NCI-H446 treated with DMSO at 0.1 percent for 48 hours (cell line): ENCODE results near the gene N4BP2.
A peak's percentile ranks its signal among the peaks of the same experiment; 100 is the strongest.
"Not testable (repeated sequence)": the region's sequence is repeated elsewhere in the genome, so short reads cannot be mapped to it uniquely, and the experiment has no call there.

Experiments used
- DNase-seq: peaks from one replicate; lab custom pipeline; 2025; lab: John Stamatoyannopoulos, UW

Gene N4BP2

DNA sequence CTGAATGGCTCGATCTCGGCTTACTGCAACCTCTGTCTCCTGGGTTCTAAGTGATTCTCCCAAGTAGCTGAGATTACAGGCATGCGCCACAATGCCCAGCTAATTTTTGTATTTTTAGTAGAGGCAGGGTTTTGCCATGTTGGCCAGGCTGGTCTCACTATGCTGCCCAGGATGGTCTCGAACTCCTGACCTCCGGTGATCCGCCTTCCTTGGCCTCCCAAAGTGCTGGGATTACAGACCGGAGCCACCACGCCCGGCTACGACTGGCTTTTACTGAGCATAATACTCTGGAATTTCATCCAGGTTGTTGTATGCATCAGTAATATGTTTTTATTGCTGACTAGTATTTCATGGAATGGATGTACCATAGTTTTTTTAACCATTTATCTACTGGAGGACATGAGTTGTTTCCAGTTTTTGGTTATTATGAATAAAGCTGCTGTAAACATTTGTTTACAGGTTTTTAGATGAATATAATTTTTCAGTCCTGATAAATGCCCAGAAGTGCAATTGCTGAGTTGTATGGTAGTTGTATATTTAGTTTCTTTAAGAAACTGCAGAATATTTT is 31.2 kb downstream of the N4BP2 start:
- DNase-seq = no peak

DNA sequence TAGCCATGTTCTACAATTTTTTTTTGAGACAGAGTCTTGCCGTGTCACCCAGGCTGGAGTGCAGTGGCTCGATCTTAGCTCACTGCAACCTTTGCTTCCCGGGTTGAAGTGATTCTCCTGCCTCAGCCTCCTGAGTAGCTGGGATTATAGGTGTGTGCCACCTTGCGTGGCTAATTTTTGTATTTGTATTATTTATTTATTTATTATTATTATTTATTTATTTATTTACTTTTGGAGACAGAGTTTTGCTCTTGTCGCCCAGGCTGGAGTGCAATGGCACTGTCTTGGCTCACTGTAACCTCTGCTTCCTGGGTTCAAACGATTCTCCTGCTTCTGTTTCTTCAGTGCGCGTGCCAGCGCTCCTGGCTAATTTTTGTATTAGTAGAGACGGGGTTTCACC is 36.8 kb downstream of the N4BP2 start:
- DNase-seq = not testable (repeated sequence)

DNA sequence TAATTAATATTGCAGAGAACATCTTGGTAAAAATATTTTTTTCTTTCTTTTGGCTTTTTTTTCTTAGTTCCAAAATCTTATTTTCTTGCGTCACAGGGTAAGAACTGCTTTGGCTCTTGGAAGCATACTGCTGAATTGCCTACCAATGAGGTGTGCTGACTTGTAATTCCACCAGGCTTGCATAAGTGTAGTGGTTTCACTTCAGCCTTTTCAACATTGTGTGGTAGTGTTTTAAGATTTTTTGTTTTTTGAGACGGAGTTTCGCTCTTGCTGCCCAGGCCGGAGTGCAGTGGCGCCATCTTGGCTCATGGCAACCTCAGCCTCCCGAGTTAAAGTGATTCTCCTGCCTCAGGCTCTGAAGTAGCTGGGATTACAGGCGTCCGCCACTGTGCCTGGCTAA is 42.4 kb downstream of the N4BP2 start:
- DNase-seq = no peak

DNA sequence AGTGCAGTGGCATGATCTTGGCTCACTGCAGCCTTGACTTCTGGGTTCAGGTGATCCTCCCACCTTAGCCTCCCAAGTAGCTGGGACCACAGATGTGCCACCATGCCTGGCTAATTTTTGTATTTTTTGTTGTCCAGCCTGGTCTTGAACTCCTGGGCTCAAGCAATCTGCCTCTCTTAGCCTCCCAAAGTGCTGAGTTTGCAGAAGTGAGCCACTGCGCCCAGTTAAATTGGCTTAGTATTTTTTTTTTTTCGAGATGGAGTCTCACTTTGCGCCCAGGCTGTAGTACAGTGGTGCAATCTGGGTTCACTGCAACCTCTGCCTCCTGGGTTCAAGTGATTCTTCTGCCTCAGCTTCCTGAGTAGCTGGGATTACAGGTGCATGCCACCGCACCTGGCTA is 50.5 kb downstream of the N4BP2 start:
- DNase-seq = not testable (repeated sequence)

DNA sequence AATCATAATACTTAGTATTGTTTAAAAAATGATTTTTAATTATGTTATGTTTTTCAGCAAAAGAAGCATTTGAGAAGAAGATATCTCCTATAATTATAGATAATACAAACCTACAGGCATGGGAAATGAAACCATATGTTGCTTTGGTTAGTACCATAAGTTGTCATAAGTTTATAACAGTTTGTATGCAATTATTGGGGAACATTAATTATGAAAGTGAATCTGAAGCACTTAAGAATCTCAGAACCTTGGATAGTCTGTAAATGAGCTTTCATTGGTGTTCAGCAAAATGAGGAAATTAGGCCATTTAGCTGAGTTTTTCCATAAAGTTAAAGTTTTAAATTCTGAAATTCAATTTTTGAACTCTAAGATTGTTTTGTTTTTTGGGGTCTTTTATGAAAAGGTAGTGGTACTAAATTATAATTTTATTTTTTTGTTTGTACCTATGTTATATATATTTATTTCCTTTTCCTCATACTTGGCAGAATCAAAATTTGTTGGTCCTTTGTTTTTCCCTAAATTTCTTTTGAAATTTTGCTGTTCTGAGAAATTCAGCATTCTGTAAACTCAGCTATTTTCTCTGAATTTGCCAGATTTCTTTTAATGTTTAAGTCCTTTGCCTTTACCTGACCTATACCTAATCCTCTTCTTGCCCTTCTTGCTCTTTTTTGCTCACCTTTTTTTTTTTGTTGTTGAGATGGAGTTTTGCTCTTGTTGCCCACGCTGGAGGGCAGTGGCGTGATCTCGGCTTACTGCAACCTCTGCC is 55.6 kb downstream of the N4BP2 start:
- DNase-seq = no peak

DNA sequence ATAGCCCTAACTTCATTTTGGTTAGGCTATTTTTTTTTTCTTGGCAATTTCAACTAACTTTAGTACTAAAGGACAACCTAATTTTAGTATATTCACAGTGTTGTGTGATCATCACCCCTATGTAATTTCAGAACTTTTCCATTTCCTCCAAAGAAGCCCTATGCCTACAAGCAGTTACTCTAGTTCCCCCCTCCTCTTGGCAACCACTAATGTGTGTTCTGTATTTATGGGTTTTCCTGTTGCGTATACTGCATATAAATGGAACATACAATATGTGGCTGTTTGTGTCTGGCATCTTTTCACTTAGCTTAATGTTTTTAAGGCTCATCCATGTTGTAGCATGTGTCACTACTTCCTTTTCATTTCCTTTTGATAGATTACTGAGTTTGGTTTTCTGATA is 57.6 kb downstream of the N4BP2 start:
- DNase-seq = no peak

DNA sequence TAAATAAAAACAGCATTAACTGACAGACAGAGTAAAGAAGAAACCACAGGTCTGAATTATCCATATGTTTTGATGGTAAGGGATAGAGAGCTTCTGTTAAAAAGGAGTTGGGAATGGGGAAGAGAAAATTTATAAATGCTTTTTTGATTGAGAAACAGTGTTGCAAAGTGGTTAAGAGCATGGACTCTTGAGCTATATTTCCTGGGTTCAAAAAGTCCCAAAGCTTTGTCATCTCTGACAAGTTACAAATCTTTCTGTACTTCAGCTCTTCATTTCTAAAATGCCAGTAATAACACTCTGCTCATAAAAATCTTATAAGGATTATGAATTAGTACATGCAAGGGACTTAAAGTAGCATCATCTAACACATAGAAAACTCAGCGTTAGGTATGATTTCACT is 62.2 kb downstream of the N4BP2 start:
- no peak for DNase-seq

DNA sequence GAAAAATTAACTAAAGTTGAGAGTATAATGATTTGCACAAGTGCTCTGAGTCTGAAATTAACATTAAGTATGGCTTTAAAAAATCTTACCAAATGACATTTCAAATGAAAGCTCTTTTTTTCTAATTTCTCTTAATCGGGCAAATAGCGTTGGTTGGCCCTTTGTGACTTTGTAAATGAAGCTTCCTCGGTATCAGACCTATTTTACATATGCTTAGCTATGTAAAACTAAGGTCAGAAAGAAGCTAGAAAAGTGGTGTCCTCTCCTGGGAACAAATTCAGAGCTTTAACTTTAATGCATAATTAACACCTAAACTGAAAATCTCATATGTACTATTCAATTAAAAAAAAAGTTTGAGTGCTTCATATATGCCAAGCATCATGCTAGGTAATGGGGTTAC is 62.7 kb downstream of the N4BP2 start:
- no peak for DNase-seq

DNA sequence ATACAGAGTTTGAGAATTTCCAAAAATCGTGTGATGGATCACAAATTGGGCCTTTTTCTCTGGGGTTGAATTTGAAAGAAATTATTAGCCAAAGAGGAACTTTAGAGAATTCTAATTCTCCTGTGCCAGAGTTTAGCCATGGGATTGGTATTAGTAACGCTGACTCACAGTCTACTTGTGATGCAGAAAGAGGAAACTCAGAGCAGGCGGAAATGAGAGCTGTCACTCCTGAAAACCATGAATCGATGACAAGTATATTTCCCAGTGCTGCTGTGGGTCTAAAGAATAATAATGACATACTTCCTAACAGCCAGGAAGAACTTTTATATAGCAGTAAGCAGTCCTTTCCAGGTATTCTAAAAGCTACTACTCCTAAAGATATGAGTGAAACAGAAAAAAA is 64.9 kb downstream of the N4BP2 start:
- DNase-seq = no peak

DNA sequence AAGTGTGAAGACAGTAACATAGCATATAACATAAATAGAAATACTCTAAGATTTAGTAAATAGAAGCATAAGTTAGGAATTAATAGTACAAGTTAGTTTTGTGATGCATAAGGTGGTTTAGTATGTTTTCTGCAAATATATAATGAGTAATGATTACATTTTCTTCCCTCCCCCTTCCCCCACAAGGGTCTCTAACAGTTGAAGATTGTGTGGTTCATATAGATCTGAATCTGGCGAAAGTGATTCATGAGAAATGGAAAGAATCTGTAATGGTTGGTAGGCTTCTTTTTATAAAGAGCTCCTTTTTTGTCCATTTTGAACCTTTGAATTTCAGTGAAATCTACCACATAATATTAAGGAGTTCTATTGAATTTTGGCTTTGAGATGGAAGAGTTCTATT is 66.3 kb downstream of the N4BP2 start:
- DNase-seq = no peak

DNA sequence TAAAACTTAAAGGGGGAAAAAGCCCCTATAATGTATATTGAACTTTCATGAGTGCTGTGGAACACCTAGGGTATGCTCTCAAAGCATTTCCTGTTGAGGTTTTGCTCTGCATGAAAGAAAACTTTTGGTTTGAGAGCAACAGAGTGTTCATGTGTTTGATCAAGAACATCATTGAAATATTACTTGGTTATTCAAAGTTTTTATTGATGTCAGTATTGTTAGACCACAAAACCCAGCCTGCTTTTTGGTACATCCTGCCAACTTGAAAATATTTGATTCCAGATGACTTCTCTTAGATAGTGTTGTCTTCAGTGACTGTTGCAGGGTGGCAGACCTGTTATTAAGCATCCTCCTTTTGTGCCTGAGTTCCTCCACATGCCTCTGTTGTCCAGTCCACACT is 68.0 kb downstream of the N4BP2 start:
- DNase-seq = no peak

DNA sequence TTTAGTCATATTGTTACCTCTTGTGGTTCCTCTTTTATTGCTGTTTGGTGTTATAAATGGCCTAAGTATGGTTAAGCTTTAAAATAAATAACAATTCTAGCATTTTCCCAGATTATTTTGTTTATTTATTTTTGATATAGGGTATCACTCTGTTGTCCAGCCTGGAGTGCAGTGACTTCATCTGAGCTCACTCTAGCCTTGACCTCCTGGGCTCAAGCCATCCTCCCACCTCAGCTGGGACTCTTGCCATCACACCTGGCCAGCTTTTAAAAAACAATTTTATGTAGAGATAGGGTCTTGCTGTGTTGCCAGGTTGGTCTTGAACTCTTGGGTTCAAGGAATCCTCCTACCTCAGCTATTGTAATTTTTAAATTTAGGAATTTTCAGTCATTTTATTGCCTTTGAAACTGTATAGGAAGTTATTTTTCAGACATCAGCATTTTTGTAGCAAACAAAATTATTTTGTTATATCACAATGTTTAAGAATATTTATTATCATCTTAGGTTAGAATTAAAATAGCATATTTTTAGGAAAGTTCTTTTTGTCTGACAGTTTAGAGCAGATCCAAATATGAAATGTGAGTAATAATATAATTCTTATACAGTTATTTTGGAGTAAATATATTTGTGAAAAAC is 73.9 kb downstream of the N4BP2 start:
- no peak for DNase-seq

DNA sequence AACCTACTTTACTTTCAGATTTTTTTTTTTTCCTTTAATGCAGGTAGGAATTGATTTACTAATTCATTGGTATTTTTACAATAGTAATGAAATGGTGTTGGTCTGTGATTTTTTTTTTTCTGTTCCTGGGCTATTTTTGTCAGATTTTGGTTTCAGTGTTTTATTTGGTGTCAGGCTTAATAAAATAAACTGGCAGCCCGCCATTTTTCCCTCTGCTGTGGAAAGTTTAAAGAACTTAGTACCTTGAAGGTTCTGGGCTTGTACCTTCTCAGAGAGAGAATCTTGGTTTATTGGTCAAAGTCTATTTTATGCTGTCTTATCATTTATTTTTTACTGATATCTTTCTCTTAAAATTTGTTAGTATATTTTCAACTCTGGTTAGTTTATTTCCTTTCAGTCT is 76.2 kb downstream of the N4BP2 start:
- no peak for DNase-seq

DNA sequence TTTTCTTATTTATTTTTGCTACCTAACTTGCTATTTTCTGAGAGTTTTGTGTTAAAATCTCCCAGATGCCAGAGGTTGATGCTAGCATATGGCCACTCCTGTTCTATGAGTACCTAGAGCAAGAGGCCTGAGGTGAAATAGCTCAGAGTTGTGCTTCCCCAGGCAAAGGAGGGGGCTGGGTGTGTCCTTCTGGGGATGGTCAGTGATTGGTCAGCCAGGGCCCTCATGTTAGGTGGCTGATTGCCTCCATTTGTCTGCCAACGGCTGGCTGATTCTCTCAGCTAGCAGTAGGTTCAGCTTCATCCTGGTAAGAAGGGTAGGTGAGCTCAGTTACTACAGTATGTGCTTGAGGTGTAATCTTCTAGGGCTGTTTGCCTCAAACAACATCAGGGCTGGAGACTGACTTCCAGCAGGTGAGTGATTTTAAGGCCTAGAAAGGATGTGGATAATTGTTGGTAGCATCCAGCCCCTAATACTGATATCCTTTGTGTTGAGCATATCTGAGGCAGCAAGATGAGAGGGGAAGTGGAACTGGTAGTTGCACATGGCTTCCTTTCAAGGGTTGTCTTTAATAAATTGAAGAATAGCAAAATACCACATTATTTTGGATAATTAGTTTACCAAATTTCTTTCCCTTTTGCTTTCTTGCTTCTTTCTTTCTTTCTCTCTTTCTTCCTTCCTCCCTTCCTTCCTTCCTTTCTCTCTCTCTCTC is 77.7 kb downstream of the N4BP2 start:
- DNase-seq = no peak

DNA sequence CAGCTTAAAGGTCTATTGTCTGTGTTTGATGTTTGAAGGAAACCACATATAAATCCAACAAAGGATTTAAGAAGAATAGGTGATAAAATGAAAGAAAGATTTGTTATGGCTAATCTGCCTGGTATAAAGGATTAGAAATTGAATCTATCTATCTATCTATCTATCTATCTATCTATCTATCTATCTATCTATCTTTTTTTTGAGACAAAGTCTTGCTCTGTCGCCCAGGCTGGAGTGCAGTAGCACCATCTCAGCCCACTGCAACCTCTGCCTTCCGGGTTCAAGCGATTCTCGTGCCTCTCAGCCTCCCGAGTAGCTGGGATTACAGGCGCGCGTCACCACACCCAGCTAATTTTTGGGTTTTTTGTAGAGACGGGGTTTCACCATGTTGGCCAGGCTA is 79.6 kb downstream of the N4BP2 start:
- DNase-seq = not testable (repeated sequence)

DNA sequence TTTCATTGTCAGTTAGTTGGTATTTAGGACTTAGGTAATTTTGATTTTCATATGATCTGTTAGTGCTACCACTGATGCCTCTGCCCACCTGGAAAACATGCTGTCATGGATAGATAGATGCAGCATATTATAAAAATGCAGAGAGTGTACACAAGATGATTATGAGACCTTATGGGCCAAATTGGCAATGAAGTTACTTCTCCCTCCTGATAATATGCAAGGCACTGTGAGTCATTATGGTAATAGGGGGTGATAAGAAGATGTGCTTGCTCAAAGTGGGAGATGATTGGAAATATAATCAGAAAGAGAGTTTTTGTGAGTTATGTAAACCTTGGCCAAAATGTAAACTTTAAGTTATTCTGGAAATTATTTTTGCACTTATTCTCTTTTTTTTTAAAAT is 83.5 kb downstream of the N4BP2 start:
- DNase-seq = no peak

DNA sequence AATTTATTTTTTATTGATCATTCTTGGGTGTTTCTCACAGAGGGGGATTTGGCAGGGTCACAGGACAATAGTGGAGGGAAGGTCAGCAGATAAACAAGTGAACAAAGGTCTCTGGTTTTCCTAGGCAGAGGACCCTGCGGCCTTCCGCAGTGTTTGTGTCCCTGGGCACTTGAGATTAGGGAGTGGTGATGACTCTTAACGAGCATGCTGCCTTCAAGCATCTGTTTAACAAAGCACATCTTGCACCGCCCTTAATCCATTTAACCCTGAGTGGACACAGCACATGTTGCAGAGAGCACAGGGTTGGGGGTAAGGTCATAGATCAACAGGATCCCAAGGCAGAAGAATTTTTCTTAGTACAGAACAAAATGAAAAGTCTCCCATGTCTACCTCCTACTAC is 83.9 kb downstream of the N4BP2 start:
- not testable (repeated sequence) for DNase-seq

DNA sequence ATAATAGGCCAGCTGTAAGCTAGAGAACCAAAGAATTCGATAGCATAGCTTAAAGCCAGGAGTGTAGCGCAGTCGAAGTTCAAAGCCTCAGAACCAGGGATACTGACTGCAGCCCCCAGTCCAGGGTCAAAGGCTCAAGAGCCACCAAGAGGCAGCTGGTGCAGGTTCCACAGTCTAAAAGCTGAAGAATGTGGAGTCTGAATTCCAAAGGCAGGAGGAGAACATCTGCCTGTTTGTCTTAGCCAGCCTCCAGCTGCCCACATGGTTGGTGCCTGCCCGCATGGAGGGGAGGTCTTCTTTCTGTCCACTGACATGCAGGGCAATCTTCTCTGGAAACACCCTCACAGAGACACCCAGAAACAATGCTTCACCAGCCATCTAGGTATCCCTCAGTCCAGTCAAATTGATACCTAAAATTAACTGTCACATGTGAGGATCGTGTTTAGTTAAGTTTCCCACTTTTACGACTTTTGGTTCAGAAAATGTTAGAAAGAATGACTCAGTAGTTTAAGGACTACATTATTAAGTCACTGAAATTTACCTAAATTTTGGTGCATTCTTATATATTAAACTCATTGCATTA is 87.4 kb downstream of the N4BP2 start:
- no peak for DNase-seq

DNA sequence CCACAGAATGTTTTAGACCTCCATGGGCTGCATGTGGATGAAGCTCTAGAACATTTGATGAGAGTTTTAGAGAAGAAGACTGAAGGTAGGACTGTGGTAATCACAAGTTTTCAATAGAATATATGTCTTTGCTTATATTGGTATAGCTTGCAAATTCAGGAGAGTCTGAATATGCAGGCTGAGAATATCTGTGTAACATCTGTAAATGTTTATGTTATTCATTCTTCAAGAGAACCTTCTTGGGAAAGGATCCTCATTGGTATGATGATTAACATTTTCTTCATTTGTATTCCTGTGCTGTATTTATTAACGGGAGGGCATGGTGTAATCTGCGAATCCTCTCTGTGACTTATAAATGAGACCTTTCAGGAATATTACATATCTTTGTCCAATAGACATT is 88.1 kb downstream of the N4BP2 start:
- DNase-seq = no peak

DNA sequence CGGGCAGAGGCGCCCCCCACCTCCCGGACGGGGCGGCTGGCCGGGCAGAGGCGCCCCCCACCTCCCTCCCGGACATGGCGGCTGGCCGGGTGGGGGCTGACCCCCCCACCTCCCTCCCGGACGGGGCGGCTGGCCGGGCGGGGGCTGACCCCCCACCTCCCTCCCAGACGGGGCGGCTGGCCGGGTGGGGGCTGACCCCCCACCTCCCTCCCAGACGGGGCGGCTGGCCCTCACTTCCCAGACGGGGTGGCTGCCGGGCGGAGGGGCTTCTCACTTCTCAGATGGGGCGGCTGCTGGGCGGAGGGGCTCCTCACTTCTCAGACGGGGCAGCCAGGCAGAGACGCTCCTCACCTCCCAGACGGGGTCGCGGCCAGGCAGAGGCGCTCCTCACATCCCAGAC is 90.8 kb downstream of the N4BP2 start:
- DNase-seq = not testable (repeated sequence)

DNA sequence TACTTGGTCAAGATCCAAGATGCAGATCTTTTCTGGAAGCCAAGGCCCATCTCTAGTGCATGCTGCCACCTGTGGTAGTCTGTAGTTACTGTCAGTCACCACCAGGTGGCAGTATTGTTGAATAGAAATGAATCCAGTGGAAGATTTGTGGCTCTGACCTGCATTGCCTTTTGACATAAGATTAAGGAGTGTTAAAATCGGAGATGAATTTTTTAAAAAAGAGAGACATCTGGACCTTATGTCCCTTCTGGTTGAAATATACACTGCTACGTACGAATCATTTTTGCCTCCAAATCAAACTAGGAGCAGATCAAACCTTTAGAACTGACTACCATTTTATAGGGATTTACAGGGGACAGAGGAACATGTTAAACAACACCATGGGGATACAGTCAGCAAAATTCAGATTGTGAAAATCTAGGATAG is 93.3 kb downstream of the N4BP2 start:
- peak; percentile 22 for DNase-seq

DNA sequence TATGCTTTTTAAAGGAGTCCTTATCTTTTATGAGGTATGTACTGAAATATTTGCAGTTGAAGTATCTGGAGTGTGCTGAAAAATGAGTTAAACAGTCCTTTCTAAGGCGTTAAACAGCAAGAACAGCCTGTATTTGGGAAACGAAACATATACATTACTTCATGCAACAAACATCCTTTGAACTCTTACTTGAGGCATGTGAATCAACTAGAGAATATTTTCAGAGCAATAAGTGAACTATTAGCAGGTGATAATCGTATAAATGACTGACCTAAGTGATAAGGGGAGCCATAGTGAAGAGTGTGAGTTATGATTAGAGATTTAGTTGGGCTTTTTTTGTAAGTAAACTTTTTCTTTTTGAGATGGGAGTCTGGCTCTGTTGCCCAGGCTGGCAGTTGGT is 94.3 kb downstream of the N4BP2 start:
- DNase-seq = no peak

DNA sequence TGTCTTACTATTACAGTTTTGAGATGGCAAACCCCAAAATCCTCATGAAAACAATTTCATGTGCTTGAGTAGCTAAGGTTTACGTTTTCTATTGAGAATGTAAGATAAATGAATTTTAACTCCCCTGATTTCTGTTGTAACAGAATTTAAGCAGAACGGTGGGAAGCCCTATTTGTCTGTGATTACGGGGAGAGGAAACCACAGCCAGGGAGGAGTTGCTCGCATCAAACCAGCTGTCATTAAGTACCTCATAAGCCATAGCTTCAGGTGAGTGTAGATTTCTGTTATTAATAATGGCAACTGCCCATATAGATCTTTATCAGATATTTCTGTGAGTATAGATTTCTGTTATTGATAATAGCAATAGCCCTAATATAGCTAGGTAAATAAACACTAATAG is 96.0 kb downstream of the N4BP2 start:
- no peak for DNase-seq
